Measurements from ENCODE around the gene TMEM54. TPM values are rescaled to one million over a fixed set of nuclear protein-coding genes. Genes with fewer than 3 reads are reported as not detected.

TMEM54 gene
- total RNA-seq, 1 donor from 2014 or later: 42.1 TPM

GRCh38 chr1:32858136-32858535 is 43.1 kb downstream of the TMEM54 start:
- Mint-ChIP-seq H3K4me3 (no peak overlapping the region), H3K27ac (no peak overlapping the region), H3K4me1 (ENCODE audit: unreplicated experiment) (no peaks in the 10 kb centered on the region)

DNA sequence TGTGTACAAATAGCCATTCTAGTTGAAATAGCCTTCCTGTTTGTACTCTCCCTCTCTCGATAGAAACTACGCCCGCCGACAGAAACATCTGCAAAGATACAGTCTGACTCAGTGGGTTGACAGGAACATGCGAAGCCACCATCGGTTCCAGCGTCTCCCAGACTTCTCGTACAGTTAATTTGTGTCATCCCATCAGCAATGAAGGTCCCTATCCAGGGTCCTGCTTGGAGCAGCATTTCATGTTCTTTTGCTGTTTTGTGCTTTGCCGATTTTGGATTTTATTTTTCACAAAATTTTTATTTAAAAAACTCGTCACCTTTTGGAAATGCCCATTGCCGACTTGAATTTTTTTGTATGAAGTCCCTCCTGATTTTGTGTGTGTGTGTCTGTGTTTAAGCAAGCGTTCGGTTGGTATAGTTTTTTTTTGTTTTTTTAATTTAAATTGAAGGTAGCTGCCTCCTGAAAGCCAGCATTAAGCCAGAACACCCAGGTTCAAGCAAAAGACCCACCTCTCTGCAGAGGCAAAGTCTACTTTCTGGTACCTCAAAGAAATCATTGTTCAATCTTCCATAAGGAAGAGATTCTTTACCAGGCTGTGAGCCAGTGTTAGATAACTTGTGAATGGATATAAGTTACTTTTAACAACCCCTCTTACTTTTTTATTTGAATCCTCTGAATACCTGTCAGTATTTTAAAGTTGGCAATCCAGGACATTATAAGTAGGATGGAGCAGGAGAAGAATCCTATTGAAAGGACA is 45.1 kb downstream of the TMEM54 start:
- H3K36me3 Mint-ChIP-seq: peaks cover 19% of the 10 kb centered on the region
- no peak for TF ChIP-seq CTCF (conservative IDR thresholded peaks at IDR 0.05)
- DNase-seq (ENCODE audit: extremely low spot score, unreplicated experiment): no peak
- no peak overlapping the region for H3K27ac Mint-ChIP-seq
- H3K9me3 Mint-ChIP-seq: no peaks in the 10 kb centered on the region
- no peak overlapping the region for H3K4me3 Mint-ChIP-seq
- no peaks in the 10 kb centered on the region for H3K27me3 Mint-ChIP-seq
- no peaks in the 10 kb centered on the region for H3K4me1 Mint-ChIP-seq (ENCODE audit: unreplicated experiment)

More at GRCh38 chr1:32858136-32858535, 43.1 kb downstream of the TMEM54 start:
- H3K36me3 Mint-ChIP-seq: peaks cover 19% of the 10 kb centered on the region
- TF ChIP-seq CTCF (conservative IDR thresholded peaks at IDR 0.05): no peak
- DNase-seq (ENCODE audit: extremely low spot score, unreplicated experiment): no peak
- H3K27me3 Mint-ChIP-seq: no peaks in the 10 kb centered on the region
- no peaks in the 10 kb centered on the region for H3K9me3 Mint-ChIP-seq

DNA sequence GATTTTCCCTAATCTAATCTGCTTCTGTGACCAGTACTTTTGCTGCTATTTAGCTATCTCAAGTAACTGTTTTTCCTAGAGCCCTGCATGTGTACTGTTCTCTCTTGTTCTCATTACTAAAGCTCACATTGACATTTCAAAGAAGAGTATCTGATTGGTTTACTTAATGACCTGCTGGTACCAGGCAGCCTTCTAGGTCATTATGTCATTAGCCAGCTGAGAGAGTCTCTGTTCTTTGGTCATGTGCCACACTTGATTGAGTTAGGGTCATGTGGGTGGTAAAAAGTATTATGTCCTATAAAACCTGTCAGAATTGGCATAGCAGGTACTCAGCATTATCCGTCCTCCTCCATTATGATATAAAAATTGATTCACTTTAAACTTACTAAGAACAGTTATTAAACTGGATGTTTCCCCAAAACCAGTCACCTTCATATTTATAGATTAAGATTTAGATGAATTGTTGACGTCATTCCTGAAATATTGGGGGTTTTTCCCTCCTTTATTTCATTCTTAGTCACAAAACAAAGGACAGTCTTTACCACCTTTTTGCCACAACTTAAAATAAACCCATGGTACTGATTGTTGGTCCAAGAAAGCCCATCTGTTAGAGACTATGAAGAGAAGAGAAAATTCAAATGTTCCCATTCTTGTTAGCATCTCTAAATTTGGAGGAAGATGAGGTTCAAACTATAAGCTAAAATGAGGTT is 52.7 kb downstream of the TMEM54 start:
- DNase-seq (ENCODE audit: extremely low spot score, unreplicated experiment): no peak
- Mint-ChIP-seq H3K36me3 (peaks cover 20% of the 10 kb centered on the region), H3K4me1 (ENCODE audit: unreplicated experiment) (peaks cover 3% of the 10 kb centered on the region), H3K9me3 (no peaks in the 10 kb centered on the region), H3K4me3 (no peak overlapping the region), H3K27me3 (no peaks in the 10 kb centered on the region), H3K27ac (no peak overlapping the region)
- no peak for TF ChIP-seq CTCF (conservative IDR thresholded peaks at IDR 0.05)

Other genes starting within 250 kb of the TMEM54 start
- 1.2 and 1.3 TPM in 2 replicates for gene SYNC, start 198.6 kb downstream of the TMEM54 start, total RNA-seq (ENCODE audit: low replicate concordance)
- 83.7 and 103 TPM in 2 replicates for gene YARS1, start 84.0 kb downstream of the TMEM54 start, total RNA-seq (ENCODE audit: low replicate concordance)
- 27.0 and 53.8 TPM in 2 replicates for gene S100PBP, start 83.7 kb downstream of the TMEM54 start, total RNA-seq (ENCODE audit: low replicate concordance)
- 20.0 and 49.9 TPM in 2 replicates for gene FNDC5, start 30.5 kb downstream of the TMEM54 start, total RNA-seq (ENCODE audit: low replicate concordance)
- 1.0 and 2.0 TPM in 2 replicates for gene HPCA, start 14.9 kb downstream of the TMEM54 start, total RNA-seq (ENCODE audit: low replicate concordance)
- gene RNF19B, start 63.4 kb upstream of the TMEM54 start, total RNA-seq (ENCODE audit: low replicate concordance): 20.1 and 33.8 TPM in 2 replicates
- gene AK2, start 135.5 kb upstream of the TMEM54 start, total RNA-seq (ENCODE audit: low replicate concordance): 138 and 140 TPM in 2 replicates
- gene AZIN2, start 179.8 kb upstream of the TMEM54 start, total RNA-seq (ENCODE audit: low replicate concordance): 5.1 and 8.9 TPM in 2 replicates

Data from type B pancreatic cell (in vitro differentiated cells).